ENCODE data around the gene BFSP2.

BFSP2 gene

GRCh38 chr3:133404920-133405319 is 5.1 kb downstream of the BFSP2 start:
- H3K4me1 Mint-ChIP-seq: peaks cover 48% of the 10 kb centered on the region
- no peaks in the 10 kb centered on the region for H3K9me3 Mint-ChIP-seq
- TF ChIP-seq CTCF (IDR thresholded peaks at IDR 0.05): no peak
- H3K36me3 Mint-ChIP-seq (ENCODE audit: low read depth): no peaks in the 10 kb centered on the region
- H3K27ac Mint-ChIP-seq: peak overlapping the region; percentile 67
- H3K27me3 Mint-ChIP-seq (ENCODE audit: low read depth, poor library complexity): peaks cover 5% of the 10 kb centered on the region
- peak overlapping the region; percentile 12 for H3K4me3 Mint-ChIP-seq
- DNase-seq: no peak

DNA sequence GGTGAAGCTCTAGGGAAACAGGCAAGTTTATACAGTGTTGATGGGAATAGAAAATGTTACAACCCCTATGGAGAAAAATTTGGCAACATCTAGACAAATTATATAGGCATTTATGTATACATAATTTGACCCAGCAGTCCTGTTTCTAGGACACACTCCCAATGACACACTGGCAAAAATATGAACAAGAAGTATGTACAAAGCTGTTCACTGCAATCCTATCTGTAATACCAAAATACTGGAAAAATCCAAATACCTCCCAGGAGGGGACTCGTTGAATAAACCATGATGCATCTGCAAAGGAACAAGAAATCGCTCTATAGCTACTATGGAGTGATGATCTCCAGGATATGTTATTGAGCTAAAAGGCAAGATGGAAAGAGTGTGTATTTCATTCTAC is 8.5 kb downstream of the BFSP2 start:
- DNase-seq: no peak
- no peaks in the 10 kb centered on the region for H3K36me3 Mint-ChIP-seq (ENCODE audit: low read depth)
- H3K27ac Mint-ChIP-seq: no peak overlapping the region
- TF ChIP-seq CTCF (IDR thresholded peaks at IDR 0.05): no peak
- no peak overlapping the region for H3K4me3 Mint-ChIP-seq
- H3K27me3 Mint-ChIP-seq (ENCODE audit: low read depth, poor library complexity): peaks cover 2% of the 10 kb centered on the region
- peaks cover 51% of the 10 kb centered on the region for H3K4me1 Mint-ChIP-seq
- no peaks in the 10 kb centered on the region for H3K9me3 Mint-ChIP-seq

DNA sequence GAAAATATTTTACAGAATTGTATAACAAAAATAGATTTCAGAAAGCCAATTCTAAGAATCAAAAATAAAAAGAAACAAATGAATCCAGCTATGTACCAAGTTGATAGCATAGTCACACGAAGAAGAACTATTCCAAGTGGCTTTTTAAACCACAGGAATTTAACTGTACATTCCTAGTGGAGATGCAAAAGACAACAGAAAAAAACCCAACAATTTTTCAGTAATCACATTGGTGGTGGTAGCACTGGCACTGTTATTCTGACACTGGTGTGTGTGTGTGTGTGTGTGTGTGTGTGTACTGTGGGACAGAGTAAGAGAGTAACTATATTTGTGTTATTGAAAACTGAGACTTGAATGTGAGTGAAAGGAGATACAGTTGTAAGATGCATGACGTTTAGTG is 9.1 kb downstream of the BFSP2 start:
- H3K9me3 Mint-ChIP-seq: no peaks in the 10 kb centered on the region
- no peak overlapping the region for H3K4me3 Mint-ChIP-seq
- H3K27ac Mint-ChIP-seq: no peak overlapping the region
- peaks cover 2% of the 10 kb centered on the region for H3K27me3 Mint-ChIP-seq (ENCODE audit: low read depth, poor library complexity)
- no peak for DNase-seq
- TF ChIP-seq CTCF (IDR thresholded peaks at IDR 0.05): no peak
- peaks cover 49% of the 10 kb centered on the region for H3K4me1 Mint-ChIP-seq
- no peaks in the 10 kb centered on the region for H3K36me3 Mint-ChIP-seq (ENCODE audit: low read depth)

GRCh38 chr3:133410191-133410892 is 10.5 kb downstream of the BFSP2 start:
- Mint-ChIP-seq H3K36me3 (ENCODE audit: low read depth) (no peaks in the 10 kb centered on the region), H3K9me3 (no peaks in the 10 kb centered on the region), H3K4me1 (peaks cover 35% of the 10 kb centered on the region), H3K4me3 (no peak overlapping the region), H3K27me3 (ENCODE audit: low read depth, poor library complexity) (peaks cover 2% of the 10 kb centered on the region), H3K27ac (no peak overlapping the region)
- peak; percentile 18 for DNase-seq
- no peak for TF ChIP-seq CTCF (IDR thresholded peaks at IDR 0.05)

DNA sequence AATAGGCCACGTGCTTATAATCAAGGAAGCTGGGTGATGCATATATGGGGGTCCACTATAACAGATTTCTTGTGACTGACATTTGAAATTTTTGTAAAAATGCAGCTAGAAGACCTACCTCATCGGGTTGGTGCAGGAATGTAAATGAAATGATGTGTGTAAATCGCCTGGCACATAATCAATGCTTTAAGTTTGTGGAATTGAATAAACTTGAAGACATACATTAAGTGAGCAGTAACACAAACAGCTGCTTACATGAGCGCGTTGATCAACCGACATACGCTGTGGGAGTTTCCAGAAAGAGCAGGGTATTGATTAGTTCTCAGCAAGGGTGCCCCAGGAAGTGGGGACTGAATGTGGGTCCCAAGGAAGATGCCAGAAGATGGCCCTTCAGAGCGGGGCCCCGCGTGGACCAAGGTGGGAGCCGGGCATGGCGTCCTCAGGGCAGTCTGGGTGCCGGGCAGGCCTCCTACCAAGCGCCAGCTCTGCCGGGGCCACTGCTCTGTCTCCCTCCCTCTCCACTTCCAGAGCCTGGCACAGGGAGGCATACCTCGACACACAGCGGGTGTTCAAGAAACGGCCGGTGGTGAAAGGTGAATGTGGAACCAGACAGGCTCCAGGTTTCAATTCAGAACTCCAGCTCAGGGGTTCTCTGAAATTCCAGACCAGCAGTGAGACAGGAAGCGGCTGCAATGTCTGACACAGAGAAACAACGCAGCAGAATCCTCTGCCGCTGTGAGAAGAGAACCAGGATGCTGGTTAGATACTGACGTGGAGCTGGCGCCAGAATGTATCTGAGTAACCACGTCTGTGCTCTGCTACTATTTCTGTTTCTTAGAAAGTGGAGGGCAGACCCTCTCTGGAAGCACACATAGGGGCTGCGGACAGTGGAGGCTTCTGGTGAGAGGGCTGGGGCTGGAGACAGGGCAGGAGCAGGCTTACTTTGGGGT is 12.6 kb downstream of the BFSP2 start:
- Mint-ChIP-seq H3K27me3 (ENCODE audit: low read depth, poor library complexity) (peaks cover 2% of the 10 kb centered on the region), H3K4me1 (peaks cover 25% of the 10 kb centered on the region), H3K27ac (peak overlapping the region; percentile 94), H3K36me3 (ENCODE audit: low read depth) (no peaks in the 10 kb centered on the region), H3K9me3 (no peaks in the 10 kb centered on the region), H3K4me3 (peak overlapping the region; percentile 33)
- no peak for DNase-seq
- no peak for TF ChIP-seq CTCF (IDR thresholded peaks at IDR 0.05)

All from nephron progenitor cell (in vitro differentiated cells).